ENCODE measurements around the gene SPATS2L.

Gene SPATS2L

DNA sequence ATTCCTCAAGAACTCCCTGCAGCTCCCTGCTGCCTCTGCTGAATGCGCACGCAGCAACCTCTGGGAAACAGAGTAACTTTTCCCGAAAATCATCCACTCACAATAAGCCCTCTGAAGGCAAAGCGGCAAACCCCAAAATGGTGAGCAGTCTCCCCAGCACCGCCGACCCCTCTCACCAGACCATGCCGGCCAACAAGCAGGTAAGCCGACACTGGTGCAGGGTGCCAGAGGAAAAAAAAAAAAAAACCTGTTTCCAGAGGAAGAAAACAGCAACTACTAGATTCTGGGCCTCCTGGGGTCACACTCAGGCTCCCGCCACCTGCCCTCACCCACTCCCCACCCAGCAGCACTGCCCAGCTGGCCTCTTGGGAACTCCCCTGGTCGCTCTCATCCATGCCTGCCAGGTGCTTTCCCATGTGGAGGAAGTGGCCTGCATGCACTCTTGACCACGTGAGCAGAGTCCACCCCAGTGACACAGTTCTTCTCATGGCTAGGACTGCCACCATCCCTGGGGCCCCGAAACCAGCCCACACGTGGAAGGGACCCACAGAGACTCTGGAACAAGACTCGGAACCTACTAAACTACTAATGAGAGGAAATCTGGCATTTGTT, 166.5 kb downstream of the SPATS2L start:
- no peak for DNase-seq

- DNase-seq, result no peak
These were observed 169.3 kb downstream of the SPATS2L start for GRCh38 chr2:200475795-200476194.

DNA sequence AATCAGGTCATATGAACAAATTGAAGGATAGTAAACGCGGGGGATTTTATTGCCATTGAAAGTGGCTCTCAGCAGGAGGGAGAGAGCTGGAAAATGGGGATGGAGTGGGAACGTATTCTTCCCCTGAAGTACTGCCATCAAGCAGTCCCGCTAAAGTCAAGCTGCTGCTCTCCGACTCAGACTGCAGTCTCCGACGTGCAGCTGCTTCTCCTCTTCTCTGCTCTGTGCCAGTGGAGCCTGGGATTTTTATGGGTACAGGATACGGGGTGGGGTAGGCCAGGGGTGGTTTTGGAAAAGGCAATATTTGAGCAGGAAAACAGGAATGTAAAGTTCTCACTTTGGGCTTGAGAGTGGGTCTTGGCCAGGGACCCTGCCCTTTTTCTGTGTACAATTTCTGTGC, 170.3 kb downstream of the SPATS2L start:
- DNase-seq, result no peak

GRCh38 chr2:200477667-200478131, 171.2 kb downstream of the SPATS2L start:
- DNase-seq, result peak; percentile 85

DNA sequence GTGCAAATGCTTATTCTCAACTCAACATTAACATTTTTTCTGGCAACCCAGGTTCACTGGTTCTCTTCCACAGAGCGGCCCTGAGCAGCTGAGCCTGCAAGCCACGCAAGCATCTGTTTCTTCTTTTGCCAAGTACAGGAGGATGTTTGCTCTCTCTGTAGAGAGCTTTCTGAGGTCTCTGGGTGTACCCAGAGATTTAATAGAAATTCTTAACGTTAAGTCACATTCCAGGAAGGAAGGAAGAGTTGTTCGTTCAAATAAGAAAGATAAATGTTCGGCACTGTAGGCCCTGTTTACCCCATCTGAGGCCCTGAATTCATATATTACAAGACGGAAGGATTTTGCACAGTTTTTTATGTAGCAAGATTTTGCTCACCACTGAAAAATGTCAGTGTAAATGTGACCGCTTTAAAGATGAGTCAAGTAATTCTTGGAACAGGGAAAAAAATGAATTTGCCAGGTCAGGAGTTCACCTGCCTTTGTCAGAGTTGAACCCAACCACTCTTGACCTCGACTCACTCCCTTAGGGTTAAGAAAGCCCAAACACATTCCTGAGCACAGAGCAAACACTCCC, 173.3 kb downstream of the SPATS2L start:
- no peak for DNase-seq

DNA sequence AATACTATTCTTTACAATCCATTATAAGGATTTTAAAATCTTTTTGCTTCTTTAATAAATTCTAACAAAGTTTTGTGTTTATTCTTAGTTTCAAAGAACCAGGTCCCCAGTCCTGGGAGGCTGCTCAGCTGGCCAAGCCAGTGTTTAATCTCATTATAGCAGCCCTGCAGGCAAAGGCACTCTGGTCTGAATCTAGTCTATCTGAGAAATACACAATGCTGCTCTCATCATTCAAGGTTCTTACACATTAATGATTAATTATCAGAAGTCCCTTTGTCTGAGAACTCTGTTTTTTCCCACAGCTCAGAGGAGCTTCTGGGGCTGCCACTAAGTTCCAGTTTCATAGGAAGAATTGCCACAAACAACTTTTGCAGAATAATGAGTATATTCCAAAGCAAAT, 175.7 kb downstream of the SPATS2L start:
- DNase-seq, result no peak

DNA sequence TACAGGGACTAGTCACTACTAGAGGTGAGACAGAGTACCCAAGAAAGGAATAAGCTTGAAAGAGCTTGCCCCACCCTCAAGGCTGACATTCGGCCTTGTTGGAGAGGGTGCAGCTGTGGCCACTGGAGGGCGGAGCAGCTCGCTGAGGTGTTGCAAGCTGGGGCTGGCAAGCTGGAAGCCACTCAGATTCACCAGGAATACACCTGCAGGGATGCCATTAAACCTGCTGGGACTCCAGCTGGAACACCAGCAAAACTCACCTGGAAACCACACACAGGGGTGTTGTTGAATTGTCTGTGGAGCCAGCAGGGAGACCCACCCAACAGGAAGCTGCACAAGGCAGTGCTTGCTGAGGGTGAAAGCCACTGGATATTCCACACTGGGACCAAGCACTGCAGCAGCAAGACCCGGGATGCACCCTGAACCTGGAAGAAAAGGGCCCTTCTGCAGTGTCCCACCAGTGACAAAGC, 177.3 kb downstream of the SPATS2L start:
- DNase-seq, result no peak

- no peak for DNase-seq
These were observed 178.4 kb downstream of the SPATS2L start for GRCh38 chr2:200484934-200485333.

DNA sequence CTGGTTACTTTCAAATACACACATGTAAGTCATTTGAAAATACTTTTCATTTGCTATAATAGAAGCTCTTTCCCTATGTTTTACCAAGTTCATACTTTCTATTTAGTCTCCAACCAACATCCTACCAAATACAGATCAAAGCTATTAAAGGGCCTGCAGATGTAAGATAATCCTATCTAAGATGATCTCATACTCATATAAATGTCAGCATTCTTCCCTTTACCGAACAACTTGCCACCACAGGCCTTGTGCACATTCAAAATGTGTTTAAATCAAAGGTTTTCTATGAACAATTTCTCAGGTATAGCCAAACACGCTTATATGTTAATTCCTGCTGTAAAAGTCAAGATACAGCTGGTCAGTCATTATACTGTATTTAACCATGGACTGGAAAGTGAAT, 180.0 kb downstream of the SPATS2L start:
- no peak for DNase-seq

GRCh38 chr2:200488169-200488568, 181.7 kb downstream of the SPATS2L start:
- DNase-seq, result no peak

GRCh38 chr2:200490001-200490400, 183.5 kb downstream of the SPATS2L start:
- DNase-seq, result no peak

GRCh38 chr2:200492656-200493055, 186.2 kb downstream of the SPATS2L start:
- no peak for DNase-seq

- DNase-seq, result no peak
These were observed 187.6 kb downstream of the SPATS2L start for GRCh38 chr2:200494048-200494447.

GRCh38 chr2:200496696-200497095, 190.2 kb downstream of the SPATS2L start:
- no peak for DNase-seq

DNA sequence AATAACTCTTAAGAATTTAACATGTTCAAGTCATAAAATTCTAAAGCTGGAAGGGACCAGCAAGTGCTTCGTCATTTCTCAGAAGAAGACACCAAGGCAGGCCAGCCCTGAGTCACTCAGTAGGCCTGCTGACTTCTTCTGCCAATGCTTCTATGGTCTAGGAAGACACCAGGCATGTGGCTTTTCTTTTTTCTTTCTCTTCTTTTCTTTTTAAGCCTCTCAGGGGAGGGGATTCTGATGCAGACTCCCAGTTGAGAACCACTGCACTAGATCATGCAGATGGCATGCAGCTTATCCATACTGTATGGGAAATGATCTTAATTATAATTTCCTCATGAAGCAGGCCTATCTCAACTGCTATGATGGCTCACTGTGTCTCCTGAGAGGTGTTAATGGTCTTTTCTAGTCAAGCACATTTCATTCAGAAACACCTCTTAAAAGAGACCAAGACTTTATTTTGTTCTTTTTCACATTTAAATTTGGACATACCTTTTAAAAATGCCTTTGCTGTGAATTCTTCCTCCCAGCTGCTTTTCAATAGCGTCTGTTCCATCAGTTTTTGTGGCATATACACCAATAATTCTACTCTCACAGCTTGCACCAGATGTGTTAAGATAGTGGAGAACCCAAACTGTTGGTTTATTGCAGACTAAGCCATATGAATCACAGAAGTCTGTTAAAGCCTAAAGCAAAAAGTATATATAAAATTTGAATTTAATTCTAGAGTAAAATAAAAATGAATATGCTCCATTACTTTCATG, 192.1 kb downstream of the SPATS2L start:
- DNase-seq, result no peak

DNA sequence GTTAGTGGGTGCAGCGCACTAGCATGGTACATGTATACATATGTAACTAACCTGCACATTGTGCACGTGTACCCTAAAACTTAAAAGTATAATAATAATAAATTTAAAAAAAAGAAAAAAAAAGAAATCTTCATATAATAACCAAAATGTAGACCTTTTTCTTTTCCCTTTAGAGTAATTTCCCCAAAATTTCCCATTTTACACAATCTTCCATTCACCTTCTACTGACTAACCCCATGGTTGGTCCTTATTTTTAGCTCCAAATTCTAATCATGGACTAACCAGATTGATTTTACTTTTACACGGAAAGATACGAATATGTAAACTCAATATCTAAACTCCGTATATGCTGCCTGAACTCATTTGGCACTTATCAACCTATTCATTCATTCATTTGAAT, 195.7 kb downstream of the SPATS2L start:
- no peak for DNase-seq

GRCh38 chr2:200506679-200507078, 200.2 kb downstream of the SPATS2L start:
- no peak for DNase-seq

DNA sequence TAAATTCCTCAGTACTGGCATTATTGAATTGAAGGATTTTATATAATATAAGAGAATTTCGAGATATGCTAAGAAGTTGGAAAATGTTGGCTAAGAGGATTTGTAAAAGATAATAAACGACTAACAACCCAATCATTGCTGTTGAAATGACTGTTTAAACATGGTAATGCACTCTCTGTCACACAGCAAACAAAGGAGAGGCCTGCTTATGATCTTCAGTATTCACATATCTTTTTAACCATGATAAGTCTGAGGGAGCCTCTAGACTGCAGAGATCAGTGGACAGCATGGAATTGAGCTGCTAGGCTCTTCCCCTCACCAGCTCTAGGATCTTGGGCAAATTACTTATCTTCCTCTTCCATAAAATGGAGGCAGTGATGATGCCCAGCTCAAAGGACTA, 200.7 kb downstream of the SPATS2L start:
- no peak for DNase-seq

- no peak for DNase-seq
These were observed 202.7 kb downstream of the SPATS2L start for GRCh38 chr2:200509235-200509611.

GRCh38 chr2:200509612-200510433, 203.3 kb downstream of the SPATS2L start, which contains the start of gene KCTD18:
Gene KCTD18 (minus strand): TSS chr2:200510068. CDS start chr2:200507016, 3,052 bp downstream.
- DNase-seq, result peak; percentile 93

GRCh38 chr2:200515155-200515554, 208.7 kb downstream of the SPATS2L start:
- DNase-seq, result no peak

GRCh38 chr2:200523158-200523557, 216.7 kb downstream of the SPATS2L start:
- DNase-seq, result no peak

DNA sequence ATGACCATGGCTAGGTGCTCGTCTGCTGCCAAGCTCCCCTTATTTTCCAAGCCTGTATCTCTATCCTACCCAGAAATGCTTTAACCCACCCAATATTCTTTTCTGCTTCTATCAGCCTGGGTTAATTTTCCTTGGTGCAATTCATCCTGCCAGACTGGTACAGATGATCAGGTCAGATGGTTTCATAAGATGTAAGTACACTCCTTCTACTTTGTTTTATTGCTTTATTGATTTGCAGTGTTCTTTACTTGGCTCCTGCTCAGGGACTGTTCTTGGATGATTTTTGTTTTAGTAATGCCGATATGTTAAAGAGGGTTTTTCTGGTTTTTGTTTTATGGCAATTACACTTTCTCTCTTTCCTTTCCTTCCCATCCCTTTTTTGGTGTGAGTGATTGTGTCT, 217.1 kb downstream of the SPATS2L start:
- DNase-seq, result no peak

Data from midbrain (tissue), 1 donor.